Neural progenitor cell (in vitro differentiated cells): ENCODE measurements around the gene RARRES1. TPM values are rescaled to one million over a fixed set of nuclear protein-coding genes. Genes with fewer than 3 reads are reported as not detected.

Experiments used
- DNase-seq: peaks from one replicate; pipeline ENCODE4 v3.0.0-alpha.2; 2016; ENCODE audit warnings: low spot score
- H2AFZ ChIP-seq: fragments of 200-600 bp; sonication (generic); replicated peaks from 2 replicates; pipeline ENCODE4 v1.6.1; 2016; ENCODE audit warnings: antibody characterized with exemption
- H3F3A ChIP-seq: fragments of 200-600 bp; sonication (generic); 2 replicates; pipeline ENCODE4 v1.6.1; 2016; ENCODE audit warnings: antibody characterized with exemption, low read depth
- H3K27ac ChIP-seq: fragments of 200-600 bp; sonication (generic); 2 replicates; pipeline ENCODE4 v1.5.1; 2016; ENCODE audit warnings: mild to moderate bottlenecking
- H3K27me3 ChIP-seq: fragments of 200-600 bp; sonication (generic); 2 replicates; pipeline ENCODE4 v1.6.1; 2016; ENCODE audit warnings: mild to moderate bottlenecking, moderate library complexity
- H3K36me3 ChIP-seq: fragments of 200-600 bp; sonication (generic); 2 replicates; pipeline ENCODE4 v1.5.1; 2016
- H3K4me1 ChIP-seq: fragments of 200-600 bp; sonication (generic); 2 replicates; pipeline ENCODE4 v1.6.1; 2016; ENCODE audit warnings: mixed run types
- H3K4me2 ChIP-seq: fragments of 200-600 bp; sonication (generic); 2 replicates; pipeline ENCODE4 v1.6.1; 2016
- H3K4me3 ChIP-seq: fragments of 200-600 bp; sonication (generic); 2 replicates; pipeline ENCODE4 v1.5.1; 2016
- H3K79me2 ChIP-seq: fragments of 200-600 bp; sonication (generic); 2 replicates; pipeline ENCODE4 v1.6.1; 2016; ENCODE audit warnings: low read depth
- H3K9ac ChIP-seq: fragments of 200-600 bp; sonication (generic); 2 replicates; pipeline ENCODE4 v1.6.1; 2016
- H3K9me3 ChIP-seq: fragments of 200-600 bp; sonication (generic); 2 replicates; pipeline ENCODE4 v1.5.1; 2016; ENCODE audit warnings: low read depth
- H4K20me1 ChIP-seq: fragments of 200-600 bp; sonication (generic); 2 replicates; pipeline ENCODE4 v1.6.1; 2016; ENCODE audit warnings: low read depth
- H3K27ac Mint-ChIP-seq: 3 replicates; pipeline ENCODE4 v1.8.0; 2021; ENCODE audit warnings: mixed read lengths
- H3K27me3 Mint-ChIP-seq: 2 replicates; pipeline ENCODE4 v1.8.0; 2022; ENCODE audit warnings: low read depth, mild to moderate bottlenecking, inconsistent platforms, moderate library complexity, mixed read lengths; ENCODE audit not compliant: insufficient read depth
- H3K36me3 Mint-ChIP-seq: 3 replicates; pipeline ENCODE4 v1.8.0; 2021; ENCODE audit warnings: mixed read lengths
- H3K4me1 Mint-ChIP-seq: 3 replicates; pipeline ENCODE4 v1.8.0; 2021; ENCODE audit warnings: mixed read lengths
- H3K4me3 Mint-ChIP-seq: 3 replicates; pipeline ENCODE4 v1.8.0; 2021; ENCODE audit warnings: mild to moderate bottlenecking, moderate library complexity, mixed read lengths
- H3K9me3 Mint-ChIP-seq: 3 replicates; pipeline ENCODE4 v1.8.0; 2020; ENCODE audit warnings: mixed read lengths
- CTCF ChIP-seq: fragments of 200-600 bp; sonication (generic); IDR thresholded peaks from 2 replicates; pipeline ENCODE4 v1.5.1; 2017; ENCODE audit warnings: antibody characterized with exemption, mild to moderate bottlenecking
- EZH2 ChIP-seq: fragments of 200-600 bp; sonication (generic); IDR thresholded peaks from 2 replicates; pipeline ENCODE4 v1.6.1; 2017; ENCODE audit warnings: antibody characterized with exemption, mild to moderate bottlenecking, moderate library complexity
- EZH2phosphoT487 ChIP-seq: fragments of 200-600 bp; sonication (generic); IDR thresholded peaks from 2 replicates; pipeline ENCODE4 v1.6.1; 2017; ENCODE audit warnings: antibody characterized with exemption
- total RNA-seq: library from RNA; depleted of rRNA; stranded (reverse); fragments of >200 nt; gene quantifications from 2 replicates; pipeline ENCODE4 v1.2.3, GENCODE V29; 2015; ENCODE audit warnings: low replicate concordance

Gene RARRES1
- total RNA-seq, 1 donor from 2014 or later = 0.21 TPM

- H3K27me3 Mint-ChIP-seq = no peaks in the 10 kb centered on the region
- Histone ChIP-seq H3K79me2 (no peaks in the 10 kb centered on the region), H3K9me3 (no peaks in the 10 kb centered on the region), H3K27me3 (no peaks in the 10 kb centered on the region), H3K4me2 (no peak overlapping the region), H3K4me3 (no peak overlapping the region), H3K4me1 (no peaks in the 10 kb centered on the region), H3F3A (no peaks in the 10 kb centered on the region), H2AFZ (no peak overlapping the region), H3K9ac (no peak overlapping the region), H3K27ac (no peak overlapping the region), H4K20me1 (no peaks in the 10 kb centered on the region), H3K36me3 (no peaks in the 10 kb centered on the region)
- H3K4me3 Mint-ChIP-seq = no peak overlapping the region
- no peak for DNase-seq
- H3K36me3 Mint-ChIP-seq = peaks cover 7% of the 10 kb centered on the region
- H3K4me1 Mint-ChIP-seq = peaks cover 4% of the 10 kb centered on the region
- TF ChIP-seq EZH2phosphoT487 = no peak
- TF ChIP-seq EZH2 = no peak
- TF ChIP-seq CTCF = no peak
- no peak overlapping the region for H3K27ac Mint-ChIP-seq
- no peaks in the 10 kb centered on the region for H3K9me3 Mint-ChIP-seq
Measured at GRCh38 chr3:158722108-158722507, 10.1 kb downstream of the RARRES1 start.

GRCh38 chr3:158718490-158719170 lies 13.6 kb downstream of the RARRES1 start:
- H3K27me3 Mint-ChIP-seq = no peaks in the 10 kb centered on the region
- no peaks in the 10 kb centered on the region for H4K20me1 ChIP-seq
- H3K36me3 ChIP-seq = no peaks in the 10 kb centered on the region
- H3K4me1 ChIP-seq = no peaks in the 10 kb centered on the region
- H3F3A ChIP-seq = no peaks in the 10 kb centered on the region
- H3K79me2 ChIP-seq = no peaks in the 10 kb centered on the region
- H3K9ac ChIP-seq = no peak overlapping the region
- H3K4me1 Mint-ChIP-seq = peaks cover 4% of the 10 kb centered on the region
- no peaks in the 10 kb centered on the region for H3K9me3 ChIP-seq
- H3K4me2 ChIP-seq = no peak overlapping the region
- H3K4me3 Mint-ChIP-seq = no peak overlapping the region
- H3K27ac ChIP-seq = no peak overlapping the region
- peaks cover 7% of the 10 kb centered on the region for H3K36me3 Mint-ChIP-seq
- H3K4me3 ChIP-seq = no peak overlapping the region
- TF ChIP-seq EZH2 = no peak
- no peak for TF ChIP-seq CTCF
- TF ChIP-seq EZH2phosphoT487 = no peak
- DNase-seq = no peak
- H3K9me3 Mint-ChIP-seq = no peaks in the 10 kb centered on the region
- no peak overlapping the region for H2AFZ ChIP-seq
- H3K27me3 ChIP-seq = no peaks in the 10 kb centered on the region
- no peak overlapping the region for H3K27ac Mint-ChIP-seq

- H4K20me1 ChIP-seq = no peaks in the 10 kb centered on the region
- H3K4me2 ChIP-seq = no peak overlapping the region
Measured at GRCh38 chr3:158717576-158717975, 14.7 kb downstream of the RARRES1 start.

More at GRCh38 chr3:158717576-158717975, 14.7 kb downstream of the RARRES1 start:
- Mint-ChIP-seq H3K36me3 (peaks cover 7% of the 10 kb centered on the region), H3K4me3 (no peak overlapping the region), H3K27ac (peak overlapping the region; percentile 30), H3K27me3 (no peaks in the 10 kb centered on the region), H3K4me1 (peaks cover 7% of the 10 kb centered on the region), H3K9me3 (no peaks in the 10 kb centered on the region)
- Histone ChIP-seq H3K27me3 (no peaks in the 10 kb centered on the region), H3F3A (no peaks in the 10 kb centered on the region), H2AFZ (no peak overlapping the region), H3K4me3 (no peak overlapping the region), H3K79me2 (no peaks in the 10 kb centered on the region), H3K36me3 (no peaks in the 10 kb centered on the region), H3K4me1 (no peaks in the 10 kb centered on the region), H3K9me3 (no peaks in the 10 kb centered on the region), H3K27ac (no peak overlapping the region), H3K9ac (no peak overlapping the region)
- DNase-seq = no peak
- TF ChIP-seq CTCF = no peak
- no peak for TF ChIP-seq EZH2
- no peak for TF ChIP-seq EZH2phosphoT487
